ENCODE data around the gene SLC25A15.

SLC25A15 gene

DNA sequence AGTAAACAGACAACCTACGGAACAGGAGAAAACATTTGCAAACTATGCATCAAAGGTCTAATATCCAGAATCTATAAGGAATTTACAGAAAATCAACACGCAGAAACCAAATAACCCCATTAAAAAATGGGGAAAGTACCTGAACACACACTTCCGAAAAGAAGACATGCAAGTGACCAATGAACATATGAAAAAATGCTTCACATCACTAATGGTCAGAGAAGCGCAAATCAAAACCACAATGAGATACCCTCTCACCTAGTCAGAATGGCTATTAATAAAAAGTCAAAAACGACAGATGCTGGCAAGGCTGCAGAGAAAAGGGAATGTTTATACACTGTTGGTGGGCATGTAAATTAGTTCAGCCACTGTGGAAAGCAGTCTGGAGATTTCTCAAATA lies 29.5 kb downstream of the SLC25A15 start:
- TF ChIP-seq GATA2 (IDR thresholded peaks at IDR 0.05; ENCODE audit: low read depth, low read length) (no peak), GATA3 (IDR thresholded peaks at IDR 0.05; ENCODE audit: low read depth, low read length) (no peak)

DNA sequence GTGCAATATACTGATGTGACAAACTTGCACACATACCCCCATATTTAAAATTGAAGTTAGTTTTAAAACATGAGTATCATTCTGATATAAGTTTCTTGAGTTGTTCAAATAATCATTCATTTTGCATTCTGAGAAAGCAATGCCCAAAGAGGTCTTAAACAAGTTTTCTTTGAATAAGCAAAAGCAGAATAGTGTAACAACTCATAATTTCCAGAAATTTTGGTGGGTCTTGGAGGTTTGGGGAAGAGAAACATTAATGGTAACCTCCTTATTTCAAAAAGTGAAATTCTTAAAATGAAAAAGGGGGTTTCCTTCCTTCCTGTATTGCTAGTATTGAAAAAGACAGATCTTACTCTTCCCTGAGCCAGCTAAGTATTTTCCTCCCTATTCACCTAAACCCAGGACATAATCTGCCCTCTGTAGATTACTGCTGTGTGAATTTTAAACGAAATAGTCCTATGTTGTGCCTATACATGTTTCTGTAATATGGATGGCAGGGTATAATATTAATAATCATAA lies 30.4 kb downstream of the SLC25A15 start:
- no peak for TF ChIP-seq GATA2 (IDR thresholded peaks at IDR 0.05; ENCODE audit: low read depth, low read length)
- TF ChIP-seq GATA3 (IDR thresholded peaks at IDR 0.05; ENCODE audit: low read depth, low read length), result no peak
